ENCODE measurements around the gene KCNC3.

KCNC3 gene

DNA sequence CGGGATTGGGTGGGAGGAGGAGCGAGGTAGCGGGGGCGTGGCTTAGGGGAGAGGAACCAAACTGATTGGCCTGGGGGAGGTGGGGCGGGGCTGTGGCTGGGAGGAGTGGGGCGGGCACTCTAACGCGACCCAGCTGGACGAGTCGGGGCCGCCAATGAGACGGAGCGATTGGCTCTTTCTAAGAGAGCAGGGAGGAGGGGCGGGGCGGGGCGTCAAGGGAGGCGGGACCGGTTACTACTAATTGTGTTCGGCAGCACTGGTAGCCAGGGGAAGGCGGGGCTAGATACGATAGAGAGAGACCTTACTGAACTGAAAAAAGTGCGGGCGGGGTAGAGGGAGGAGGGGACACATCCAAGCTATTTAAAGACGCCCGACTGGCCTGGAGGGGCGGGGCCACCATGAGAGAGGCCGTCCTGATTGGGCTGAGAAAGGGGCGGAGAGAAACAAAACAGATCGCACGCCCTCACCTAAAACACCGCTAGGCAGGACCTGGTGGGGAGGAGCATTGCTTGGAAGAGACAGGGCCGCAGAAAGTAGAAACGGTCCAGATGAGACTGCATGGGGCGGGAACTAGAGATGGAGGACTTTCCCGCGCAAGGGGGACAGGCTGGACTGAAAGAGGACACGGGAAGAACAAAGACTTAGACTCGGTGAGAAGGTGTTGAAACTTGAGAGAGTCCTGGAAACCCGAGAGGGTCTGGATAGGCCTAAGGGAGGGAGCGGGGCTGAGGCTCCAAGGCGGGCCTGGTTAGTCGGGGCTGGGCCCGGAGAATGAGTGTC is at the start of gene KCNC3:
Gene KCNC3, minus strand, starts transcription at position 232 of the 780 bp plus-strand sequence. CDS start 295 bp downstream, outside the sequence.
- DNase-seq (ENCODE audit: low spot score) = peak; percentile 99

DNA sequence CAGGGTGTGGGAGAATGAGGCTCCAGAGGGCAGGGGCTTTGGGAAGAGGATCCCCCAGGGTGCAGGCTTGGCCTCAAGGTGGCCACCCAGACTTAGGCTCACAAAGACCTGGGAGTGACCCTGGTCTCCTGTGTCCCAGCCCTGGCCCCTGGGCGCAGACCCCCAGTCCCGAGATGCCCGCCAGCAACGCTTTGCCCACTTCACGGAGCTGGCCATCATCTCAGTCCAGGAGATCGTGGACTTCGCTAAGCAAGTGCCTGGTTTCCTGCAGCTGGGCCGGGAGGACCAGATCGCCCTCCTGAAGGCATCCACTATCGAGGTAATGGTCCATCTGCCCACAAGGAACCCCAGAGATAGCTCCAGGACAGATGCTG is 49.7 kb upstream of the KCNC3 start:
- no peak for DNase-seq (ENCODE audit: low spot score)

DNA sequence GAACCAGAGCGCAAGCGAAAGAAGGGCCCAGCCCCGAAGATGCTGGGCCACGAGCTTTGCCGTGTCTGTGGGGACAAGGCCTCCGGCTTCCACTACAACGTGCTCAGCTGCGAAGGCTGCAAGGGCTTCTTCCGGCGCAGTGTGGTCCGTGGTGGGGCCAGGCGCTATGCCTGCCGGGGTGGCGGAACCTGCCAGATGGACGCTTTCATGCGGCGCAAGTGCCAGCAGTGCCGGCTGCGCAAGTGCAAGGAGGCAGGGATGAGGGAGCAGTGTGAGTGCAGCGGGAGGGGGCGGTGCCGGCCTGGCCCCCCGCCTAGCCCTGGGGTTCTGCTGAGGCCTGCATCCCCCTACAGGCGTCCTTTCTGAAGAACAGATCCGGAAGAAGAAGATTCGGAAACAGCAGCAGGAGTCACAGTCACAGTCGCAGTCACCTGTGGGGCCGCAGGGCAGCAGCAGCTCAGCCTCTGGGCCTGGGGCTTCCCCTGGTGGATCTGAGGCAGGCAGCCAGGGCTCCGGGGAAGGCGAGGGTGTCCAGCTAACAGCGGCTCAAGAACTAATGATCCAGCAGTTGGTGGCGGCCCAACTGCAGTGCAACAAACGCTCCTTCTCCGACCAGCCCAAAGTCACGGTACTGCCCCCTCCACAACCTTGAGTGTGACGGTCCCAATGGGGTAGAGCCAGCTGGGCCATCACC is 49.1 kb upstream of the KCNC3 start:
- no peak for DNase-seq (ENCODE audit: low spot score)

DNA sequence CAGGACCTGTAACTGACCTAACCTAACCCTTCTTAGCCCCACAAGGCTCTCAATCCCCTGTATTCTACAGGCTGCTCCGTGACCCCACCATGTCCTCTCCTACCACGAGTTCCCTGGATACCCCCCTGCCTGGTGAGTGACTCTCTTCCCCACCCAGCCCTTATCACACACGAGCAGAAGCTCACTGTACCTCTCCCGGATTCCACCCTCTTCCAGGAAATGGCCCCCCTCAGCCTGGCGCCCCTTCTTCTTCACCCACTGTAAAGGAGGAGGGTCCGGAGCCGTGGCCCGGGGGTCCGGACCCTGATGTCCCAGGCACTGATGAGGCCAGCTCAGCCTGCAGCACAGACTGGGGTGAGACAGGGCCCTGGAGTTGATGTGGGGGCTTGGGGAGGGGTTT is 48.3 kb upstream of the KCNC3 start:
- no peak for DNase-seq (ENCODE audit: low spot score)

DNA sequence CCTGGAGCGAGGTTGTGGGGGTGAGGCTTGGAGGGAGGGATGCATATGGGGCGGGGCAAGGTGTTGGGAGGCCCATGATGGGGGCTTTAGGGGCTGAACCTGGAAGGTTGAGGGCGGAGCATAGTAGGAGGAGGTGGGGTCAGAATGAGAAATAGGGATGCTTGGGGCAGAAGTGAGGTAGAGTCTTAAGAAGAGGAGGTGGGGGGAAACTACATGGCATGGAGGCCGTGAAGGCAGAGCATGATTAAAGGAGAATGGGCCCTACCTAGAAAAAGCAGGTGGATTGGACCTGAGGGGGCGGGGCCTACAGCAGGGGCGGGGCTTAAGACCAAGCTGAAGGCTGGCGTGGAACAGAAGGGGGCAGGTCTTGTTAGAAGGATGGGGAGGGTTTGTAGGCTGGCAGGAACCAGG is 47.9 kb upstream of the KCNC3 start:
- no peak for DNase-seq (ENCODE audit: low spot score)

DNA sequence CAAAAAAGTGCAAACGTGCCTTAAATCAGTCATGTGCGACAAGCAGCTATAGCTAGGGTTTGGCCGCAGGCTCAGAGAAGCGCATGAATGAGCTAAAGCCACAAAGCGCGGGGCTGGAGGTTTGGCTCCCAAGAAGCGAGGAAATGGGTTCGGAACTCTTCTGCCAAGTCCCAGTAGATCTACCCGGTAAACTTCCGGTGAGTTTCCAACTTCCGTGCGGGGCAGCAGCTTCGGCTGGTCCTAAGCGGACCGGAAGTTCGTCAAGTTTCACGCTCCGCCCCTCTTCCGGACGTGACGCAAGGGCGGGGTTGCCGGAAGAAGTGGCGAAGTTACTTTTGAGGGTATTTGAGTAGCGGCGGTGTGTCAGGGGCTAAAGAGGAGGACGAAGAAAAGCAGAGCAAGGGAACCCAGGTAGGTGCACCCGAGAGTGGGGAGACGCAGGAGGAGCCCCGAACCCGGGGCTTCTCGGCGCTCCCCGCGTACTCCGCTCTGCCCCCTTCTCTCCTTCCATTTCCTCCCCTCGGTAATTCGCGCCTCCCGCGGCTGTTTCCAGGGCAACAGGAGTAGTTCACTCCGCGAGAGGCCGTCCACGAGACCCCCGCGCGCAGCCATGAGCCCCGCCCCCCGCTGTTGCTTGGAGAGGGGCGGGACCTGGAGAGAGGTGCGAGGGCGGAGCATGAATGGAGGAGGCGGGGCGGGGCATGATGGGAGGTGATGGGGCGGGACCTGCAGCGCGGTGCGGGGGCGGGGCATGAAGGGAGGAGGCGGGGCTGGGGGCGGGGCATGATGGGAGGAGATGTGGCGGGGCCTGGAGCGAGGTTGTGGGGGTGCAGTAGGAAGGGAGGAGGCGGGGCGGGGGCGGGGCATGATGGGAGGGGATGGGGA is 47.2 kb upstream of the KCNC3 start, which contains the start of gene NR1H2:
Gene NR1H2, plus strand, starts transcription at position 292 of the 885 bp plus-strand sequence. CDS start 1,149 bp downstream, outside the sequence.
- peak; percentile 94 for DNase-seq (ENCODE audit: low spot score)

DNA sequence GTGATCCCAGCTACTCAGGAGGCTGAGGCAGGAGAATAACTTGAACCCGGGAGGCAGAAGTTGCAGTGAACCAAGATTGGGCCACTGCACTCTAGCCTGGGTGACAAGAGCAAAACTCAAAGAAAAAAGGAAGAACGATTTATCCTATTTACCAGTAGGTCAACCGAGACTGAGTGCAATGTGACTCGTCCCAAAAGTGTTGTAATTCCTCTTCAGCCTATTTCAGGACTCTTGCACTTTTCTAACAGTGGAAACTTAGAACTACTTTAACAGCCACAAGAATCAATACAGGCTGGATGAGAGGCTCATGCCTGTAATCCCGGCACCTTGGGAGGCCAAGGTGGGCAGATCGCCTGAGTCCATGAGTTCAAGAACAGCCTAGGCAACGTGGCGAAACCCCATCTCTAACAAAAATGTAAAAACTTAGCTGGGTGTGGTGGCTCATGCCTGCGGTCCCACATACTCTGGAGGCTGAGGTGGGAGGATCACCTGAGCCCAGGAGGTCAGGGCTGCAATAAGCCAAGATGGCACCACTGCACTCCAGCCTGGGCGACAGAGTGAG is 42.8 kb upstream of the KCNC3 start:
- DNase-seq (ENCODE audit: low spot score) = no peak

DNA sequence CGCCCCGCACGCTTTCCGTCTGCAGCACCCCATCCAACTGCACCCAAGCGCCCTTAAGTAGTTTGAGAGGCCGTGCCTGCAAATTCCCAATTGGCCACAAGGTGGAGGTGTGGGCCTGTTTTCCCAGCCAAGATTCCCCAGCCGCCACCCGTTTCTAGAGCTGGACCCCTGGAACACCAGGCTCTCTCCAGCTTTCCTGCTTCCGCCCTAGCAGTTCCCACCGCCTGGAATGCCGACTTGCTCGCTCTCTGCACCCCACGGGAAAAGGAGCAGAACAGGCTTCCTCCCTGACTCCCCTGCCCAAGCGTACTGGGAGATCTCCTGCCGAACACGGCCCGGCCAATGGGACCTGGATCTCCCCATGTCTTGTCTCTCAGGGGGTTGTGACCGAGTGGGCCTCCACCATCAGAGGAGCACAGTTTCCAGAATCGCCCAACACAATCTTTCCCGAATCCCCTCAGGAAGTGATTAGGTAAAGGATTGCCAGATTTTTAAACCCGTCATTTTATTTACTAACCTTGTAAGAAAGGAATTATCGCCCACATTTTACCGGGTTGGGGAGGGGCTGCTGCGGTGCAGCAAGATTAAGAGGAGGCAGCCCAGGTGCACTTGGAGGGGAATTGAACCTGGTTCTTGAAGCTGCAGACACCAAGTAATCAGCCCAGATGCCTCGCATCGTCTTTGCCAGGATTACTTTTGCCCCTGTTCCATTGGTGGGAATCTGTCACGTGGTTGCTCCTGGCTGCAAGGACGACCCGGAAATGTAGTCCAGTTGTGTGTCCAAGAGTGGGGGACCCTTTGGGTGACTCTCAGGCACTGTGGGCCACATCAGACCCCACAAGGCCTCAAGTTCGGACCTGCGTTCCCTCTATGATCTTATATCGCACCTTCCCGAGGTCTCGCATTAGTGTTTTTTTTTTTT is 39.7 kb upstream of the KCNC3 start:
- peak; percentile 90 for DNase-seq (ENCODE audit: low spot score)

DNA sequence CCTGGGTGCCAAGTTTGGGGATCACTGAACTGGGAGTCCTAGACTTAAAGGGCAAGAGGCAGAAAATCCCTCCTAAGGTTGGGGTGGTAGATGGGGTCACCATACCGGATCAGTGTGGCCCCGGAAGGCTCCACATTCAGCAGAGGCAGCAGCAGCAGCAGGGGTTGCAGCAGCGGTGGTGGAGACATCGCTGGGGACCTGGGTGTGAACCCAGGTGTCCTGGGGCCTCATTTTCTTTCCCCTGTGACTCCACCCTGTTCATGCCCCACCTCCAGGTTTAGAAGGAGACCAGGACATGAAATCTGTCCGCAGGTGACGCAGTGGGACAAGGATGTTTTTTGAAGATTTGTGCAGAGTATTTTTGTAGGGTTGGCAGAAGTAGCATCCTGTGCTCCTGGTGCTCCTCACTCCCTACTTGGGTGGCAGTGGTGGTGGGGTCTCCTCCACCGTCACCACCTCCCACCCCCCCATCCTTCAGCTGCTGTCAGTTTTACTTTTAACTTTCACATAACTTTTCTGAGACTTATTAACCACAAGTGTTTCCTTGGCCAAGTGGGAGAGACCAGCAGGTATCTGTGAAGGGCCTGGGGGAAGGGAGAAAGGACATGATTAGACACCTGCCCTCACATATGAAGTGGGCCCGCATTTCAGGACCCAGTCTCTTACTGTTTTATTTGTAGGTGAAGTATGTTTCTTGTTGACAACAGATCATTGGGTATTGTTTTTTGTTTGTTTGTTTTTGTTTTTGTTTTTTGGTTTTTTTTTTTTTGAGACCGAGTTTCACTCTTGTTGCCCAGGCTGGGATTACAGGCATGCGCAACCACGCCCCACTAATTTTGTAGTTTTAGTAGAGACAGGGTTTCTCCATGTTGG is 36.5 kb upstream of the KCNC3 start, which contains the start of gene NAPSA:
Gene NAPSA, minus strand, starts transcription at position 206 of the 873 bp plus-strand sequence. Its CDS starts 18 bp downstream, at position 188.
- no peak for DNase-seq (ENCODE audit: low spot score)

DNA sequence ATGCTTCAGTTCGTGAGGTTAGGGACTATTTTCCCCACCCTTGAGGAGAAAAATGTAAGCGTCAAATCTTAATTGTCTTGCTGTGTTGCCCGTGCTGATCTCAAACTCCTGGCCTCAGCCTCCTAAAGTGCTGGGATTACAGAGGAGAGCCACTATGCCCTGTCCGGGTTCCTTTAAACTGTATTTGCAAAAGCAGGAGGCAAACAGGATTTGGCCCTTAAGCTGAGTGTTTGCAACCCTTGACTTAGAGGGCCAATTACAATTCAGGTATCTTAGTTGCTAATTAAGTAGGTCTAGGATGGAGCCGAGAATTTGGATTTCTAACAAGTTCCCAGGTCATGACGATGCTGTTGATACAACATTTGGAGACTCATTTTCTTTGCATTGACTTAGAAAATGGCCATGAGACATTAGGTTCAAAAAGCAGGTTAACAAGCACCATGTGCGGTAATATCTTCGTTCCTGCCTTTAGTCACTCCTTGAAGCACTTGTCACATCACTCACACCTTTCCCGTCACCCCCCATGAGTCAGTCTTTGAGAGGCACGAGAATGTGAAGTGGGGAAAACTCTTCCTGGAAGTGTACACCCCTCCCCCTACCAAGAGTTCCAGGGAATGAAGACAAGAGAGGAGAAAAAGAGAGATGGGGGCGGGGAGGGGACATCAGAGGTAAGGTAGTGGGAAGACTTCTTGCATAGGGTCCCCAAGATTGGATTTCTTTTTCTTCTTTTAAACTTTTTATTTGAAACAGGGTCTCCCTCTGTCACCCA is 33.7 kb upstream of the KCNC3 start:
- DNase-seq (ENCODE audit: low spot score) = no peak

DNA sequence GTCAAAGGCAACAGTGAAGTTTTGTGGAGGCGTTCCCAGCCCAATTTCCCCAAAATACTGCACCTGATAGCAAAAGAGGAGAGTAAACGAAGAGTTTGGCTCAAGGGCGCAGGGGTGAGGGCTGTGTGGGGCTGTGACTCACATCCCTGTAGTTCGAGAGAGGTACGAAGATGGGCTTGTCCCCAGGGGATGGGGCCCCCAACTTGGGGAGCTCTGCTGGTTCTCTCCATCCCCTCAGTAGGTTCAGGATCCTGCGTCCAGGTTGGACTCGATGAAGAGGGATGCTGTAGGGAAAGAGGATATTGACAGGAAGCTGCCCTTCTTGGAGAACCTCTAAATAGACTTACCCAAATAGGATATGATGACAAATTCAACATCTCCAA is 32.8 kb upstream of the KCNC3 start:
- no peak for DNase-seq (ENCODE audit: low spot score)

DNA sequence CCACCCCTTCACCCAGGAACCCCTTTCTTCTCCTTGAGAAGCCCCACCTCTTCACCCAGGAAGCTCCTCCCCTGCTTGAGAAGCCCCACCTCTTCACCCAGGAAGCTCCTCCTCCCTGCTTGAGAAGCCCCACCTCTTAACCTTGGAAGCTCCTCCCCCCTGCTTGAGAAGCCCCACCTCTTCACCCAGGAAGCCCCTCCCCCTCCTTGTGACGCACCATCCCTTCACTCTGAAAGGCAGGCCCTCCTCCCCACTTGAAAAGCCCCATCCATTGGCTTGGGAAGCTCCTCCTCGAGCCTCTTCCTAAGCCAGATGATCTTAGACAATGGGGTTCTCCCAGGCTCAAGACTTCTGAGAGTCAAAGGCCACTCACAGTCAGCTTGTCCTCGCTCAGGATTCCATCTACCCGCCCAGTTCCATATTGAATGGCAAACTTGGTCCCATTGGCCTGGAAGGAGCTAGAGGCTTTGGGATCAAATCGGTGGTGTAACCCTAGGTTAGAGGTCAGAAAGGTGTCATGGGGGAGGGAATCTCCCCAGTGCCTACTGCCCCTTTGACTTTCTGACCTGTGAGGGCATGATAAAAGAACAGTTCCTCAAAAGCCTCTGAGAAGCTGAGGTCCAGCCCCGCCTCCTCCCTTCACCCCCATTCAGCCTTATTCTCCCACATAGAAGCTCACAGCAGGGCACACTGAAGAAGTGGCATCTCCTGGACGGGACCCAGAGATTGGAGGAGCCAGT is 32.3 kb upstream of the KCNC3 start:
- DNase-seq (ENCODE audit: low spot score) = no peak

DNA sequence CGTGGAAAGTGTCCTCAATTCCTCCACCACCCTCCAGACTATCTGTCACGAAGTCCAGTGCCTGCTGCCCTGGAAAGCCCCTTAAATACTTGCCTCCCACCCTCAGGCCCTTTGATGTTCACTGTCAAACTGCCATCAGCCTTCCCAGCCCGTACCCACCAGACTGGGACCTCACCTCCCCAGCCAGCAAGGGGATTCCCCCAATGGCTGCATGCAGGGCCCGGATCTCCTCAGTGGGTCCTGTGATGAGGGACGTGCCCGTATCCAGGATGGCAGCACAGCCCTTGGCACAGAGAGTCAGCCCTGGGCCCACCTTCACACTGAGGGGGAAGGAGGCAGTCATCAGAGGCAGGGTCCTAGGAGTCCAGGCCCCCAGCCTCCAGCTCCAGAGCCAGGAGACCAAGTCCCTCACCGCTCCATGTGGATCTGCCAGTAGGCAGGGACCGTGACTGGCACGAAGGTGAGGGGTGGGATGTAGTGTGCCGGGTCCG is 30.2 kb upstream of the KCNC3 start:
- DNase-seq (ENCODE audit: low spot score) = no peak

DNA sequence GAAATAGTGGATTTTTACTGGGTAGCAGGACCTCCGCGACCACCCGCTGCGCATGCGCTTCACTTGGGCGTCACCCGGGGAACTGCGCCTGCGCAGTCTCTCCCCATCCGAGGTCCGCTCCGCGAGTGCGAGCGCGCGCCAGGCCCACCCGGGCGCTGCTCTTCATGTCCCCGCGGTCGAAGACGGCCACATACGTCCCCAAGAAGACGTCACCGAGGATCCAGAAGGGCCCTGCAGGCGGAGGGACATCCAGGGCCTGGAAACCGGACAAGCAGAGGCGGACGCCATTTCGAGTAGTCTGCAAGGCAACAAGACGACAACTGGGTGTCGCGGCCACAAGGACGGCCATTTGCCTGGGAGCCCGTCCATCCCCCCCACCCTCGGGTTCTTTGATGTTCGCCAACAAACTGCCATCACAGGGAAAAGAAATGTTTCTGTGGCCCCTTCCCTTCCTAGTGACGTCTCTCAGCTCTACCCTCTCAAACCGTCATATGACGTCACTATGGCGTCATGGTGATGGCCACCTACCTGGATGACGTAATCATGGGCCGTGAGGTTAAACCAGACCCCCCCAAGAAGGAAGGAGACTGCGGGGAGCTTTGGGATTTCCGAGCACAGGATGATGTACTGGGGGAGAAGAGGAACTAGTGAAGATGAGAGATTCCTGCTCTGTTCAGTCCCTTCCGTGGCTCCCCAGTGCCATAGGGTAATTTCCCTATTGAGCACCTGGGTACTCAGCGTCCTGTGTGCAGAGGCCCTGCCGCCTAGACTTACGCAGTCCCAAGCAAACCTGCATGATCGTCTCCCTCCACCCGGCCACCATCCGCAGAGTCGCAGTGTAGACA is 29.5 kb upstream of the KCNC3 start:
- DNase-seq (ENCODE audit: low spot score) = no peak

DNA sequence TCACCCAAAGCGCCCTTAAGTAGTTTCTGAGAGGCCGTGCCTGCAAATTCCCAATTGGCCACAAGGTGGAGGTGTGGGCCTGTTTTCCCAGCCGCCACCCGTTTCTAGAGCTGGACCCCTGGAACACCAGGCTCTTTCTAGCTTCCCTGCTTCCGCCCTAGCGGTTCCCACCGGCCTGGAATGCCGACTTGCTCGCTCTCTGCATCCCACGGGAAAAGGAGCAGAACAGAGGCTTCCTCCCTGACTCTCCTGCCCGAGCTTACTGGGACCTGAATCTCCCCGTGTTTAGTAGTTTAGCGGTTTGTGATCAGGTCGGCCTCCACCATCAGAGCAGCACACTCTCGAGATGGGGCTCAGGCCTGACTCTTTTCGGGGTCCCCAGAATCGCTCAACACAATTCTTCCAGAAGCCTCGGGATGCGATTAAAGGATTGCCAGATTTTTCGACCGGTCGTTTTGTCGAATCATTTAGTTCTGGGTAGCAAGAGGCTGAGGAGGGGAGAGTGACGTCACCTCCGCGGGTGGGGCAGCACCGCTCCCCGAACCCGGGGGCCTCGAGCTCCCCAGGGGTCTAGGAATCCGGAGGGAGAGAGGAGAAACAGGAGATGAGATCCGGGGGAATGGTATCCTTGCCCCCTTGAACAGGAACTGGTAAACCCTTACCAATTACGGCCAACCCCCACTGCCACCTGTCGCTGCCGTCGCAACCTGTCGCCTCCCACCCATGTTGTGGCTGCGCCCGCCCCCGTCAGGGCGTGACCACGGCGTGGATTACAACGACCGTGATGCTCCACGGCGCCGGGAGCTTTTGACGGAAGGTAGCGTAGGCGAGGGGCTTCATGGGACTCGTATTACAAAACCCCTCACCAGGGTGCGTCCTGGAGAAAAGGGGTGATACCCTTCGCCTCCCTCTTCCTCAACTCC is 28.3 kb upstream of the KCNC3 start:
- peak; percentile 81 for DNase-seq (ENCODE audit: low spot score)

DNA sequence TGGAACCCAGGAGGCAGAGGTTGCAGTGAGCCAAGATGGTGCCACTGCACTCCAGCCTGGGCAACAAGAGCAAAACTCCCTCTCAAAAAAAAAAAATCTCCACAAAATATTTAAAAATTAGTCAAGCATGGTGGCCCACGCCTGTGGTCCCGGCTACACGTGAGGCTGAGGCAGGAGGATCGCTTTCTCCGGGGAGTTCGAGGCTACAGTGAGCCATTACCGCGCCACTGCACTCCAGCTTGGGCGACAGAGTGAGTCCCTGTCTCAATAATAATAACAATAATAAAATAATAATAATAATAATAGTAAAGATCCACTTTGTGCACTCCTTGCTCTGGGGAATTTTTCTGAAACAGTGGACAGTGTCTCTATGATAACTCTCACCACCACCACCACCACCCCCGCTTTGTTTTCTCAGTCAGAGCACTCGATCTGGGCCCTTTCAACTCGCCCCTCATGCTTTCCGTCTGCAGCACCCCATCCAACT is 27.6 kb upstream of the KCNC3 start:
- no peak for DNase-seq (ENCODE audit: low spot score)

All from ecto neural progenitor cell (in vitro differentiated cells).